ENCODE measurements around the gene EXT2. TPM values are rescaled to one million over a fixed set of nuclear protein-coding genes. Genes with fewer than 3 reads are reported as not detected.
A peak's percentile ranks its signal among the peaks of the same experiment; 100 is the strongest.

Gene EXT2
- total RNA-seq, 2 donors from 2014 or later: 26.6 to 28.8 TPM

DNA sequence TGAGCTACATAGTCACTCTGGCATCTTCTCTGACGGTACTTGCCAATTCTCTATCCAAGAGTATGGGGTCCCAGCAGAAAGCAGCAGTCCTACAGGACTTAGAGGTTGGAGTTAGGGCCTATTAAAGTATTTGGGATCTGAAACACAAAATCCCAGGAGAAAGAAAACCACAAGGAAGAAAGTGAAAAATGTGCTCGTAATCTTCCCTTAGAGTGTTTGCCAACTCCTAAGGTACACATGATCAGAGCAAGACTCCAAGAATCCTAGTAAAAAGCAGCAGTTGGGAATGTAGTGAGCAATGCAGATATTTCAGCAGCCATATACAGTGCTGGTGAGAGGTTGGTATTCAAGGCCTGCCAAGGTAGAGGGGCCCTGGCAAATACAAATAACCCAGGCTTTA lies 71.6 kb downstream of the EXT2 start:
- H3K36me3 Mint-ChIP-seq (ENCODE audit: insufficient read depth in 2 of 2): no peaks in the 10 kb centered on the region

DNA sequence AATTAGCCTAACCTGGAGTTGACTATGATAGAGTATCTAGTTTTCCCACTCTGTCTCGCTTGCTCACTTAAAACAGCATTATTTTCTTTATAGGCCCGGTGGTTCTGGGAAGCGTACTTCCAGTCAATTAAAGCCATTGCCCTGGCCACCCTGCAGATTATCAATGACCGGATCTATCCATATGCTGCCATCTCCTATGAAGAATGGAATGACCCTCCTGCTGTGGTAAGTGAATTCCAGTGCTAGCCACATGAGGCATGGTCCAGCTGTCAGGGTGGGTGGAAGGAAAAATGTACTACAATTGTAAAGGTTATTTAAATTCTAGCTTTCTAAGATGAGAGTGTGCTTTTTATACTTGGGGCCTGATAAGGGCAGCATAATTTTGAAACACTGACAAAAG lies 76.0 kb downstream of the EXT2 start:
- ATAC-seq (replicated peaks in 1 of 2) (no peak), DNase-seq (no peak)
- Mint-ChIP-seq H3K27me3 (ENCODE audit: low read depth) (no peaks in the 10 kb centered on the region), H3K4me3 (no peak overlapping the region), H3K36me3 (ENCODE audit: insufficient read depth in 2 of 2) (peaks cover 0 to 3% of the 10 kb centered on the region in 2 donors), H3K27ac (no peak overlapping the region), H3K4me1 (ENCODE audit: low read depth) (no peaks in the 10 kb centered on the region), H3K9me3 (no peaks in the 10 kb centered on the region)

More for the DNA sequence above, 71.6 kb downstream of the EXT2 start:
- no peak for ATAC-seq (replicated peaks in 1 of 2)
- Mint-ChIP-seq H3K27me3 (ENCODE audit: low read depth) (no peaks in the 10 kb centered on the region), H3K4me3 (no peak overlapping the region), H3K27ac (no peak overlapping the region), H3K9me3 (no peaks in the 10 kb centered on the region), H3K4me1 (ENCODE audit: low read depth) (no peaks in the 10 kb centered on the region)
- DNase-seq: no peak

DNA sequence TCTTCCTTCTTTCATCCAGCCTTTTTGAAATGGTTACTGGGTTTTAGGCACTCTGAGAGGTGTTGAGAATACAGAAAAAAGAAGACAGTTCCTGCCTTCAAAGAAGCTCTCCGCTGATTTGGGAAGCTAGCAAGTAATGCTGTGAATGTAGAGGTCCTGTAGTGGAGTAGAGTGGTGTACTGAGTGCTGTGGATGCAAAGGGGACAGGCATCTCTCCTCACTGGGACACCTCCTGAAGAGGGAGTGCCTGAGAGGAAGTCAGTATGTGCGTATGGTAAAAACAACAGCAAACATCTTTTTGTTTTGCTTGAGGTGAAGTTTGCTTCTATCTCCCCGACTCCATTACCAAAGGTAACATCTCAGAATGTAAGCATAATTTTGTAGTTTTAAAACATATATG lies 77.5 kb downstream of the EXT2 start:
- H3K27me3 Mint-ChIP-seq (ENCODE audit: low read depth): no peaks in the 10 kb centered on the region
- ATAC-seq (replicated peaks in 1 of 2) (no peak), DNase-seq (no peak)
- H3K9me3 Mint-ChIP-seq: no peaks in the 10 kb centered on the region
- peaks cover 0 to 3% of the 10 kb centered on the region in 2 donors for H3K36me3 Mint-ChIP-seq (ENCODE audit: insufficient read depth in 2 of 2)
- no peaks in the 10 kb centered on the region for H3K4me1 Mint-ChIP-seq (ENCODE audit: low read depth)
- H3K4me3 Mint-ChIP-seq: no peak overlapping the region
- H3K27ac Mint-ChIP-seq: no peak overlapping the region

DNA sequence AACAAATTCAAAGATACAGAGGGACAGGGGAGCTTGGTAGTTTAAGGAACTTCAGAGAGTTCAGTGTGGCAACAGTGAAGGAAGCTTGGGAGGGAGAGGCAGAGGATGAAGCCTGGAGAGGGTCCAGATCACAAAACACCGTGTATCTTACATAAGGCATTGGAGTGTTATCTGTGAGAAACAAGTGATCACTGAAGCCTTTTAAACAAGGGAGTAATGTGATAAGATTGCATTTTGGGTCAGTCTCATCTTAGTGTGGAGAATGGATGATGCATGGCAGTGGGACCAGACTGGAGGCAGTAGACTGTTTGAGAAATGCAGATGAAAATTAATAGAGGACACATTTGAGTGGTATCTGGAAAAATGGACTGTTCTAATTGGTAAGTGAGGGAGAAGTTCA lies 79.4 kb downstream of the EXT2 start:
- no peak for DNase-seq
- peaks cover 0 to 3% of the 10 kb centered on the region in 2 donors for H3K36me3 Mint-ChIP-seq (ENCODE audit: insufficient read depth in 2 of 2)
- no peaks in the 10 kb centered on the region for H3K27me3 Mint-ChIP-seq (ENCODE audit: low read depth)

DNA sequence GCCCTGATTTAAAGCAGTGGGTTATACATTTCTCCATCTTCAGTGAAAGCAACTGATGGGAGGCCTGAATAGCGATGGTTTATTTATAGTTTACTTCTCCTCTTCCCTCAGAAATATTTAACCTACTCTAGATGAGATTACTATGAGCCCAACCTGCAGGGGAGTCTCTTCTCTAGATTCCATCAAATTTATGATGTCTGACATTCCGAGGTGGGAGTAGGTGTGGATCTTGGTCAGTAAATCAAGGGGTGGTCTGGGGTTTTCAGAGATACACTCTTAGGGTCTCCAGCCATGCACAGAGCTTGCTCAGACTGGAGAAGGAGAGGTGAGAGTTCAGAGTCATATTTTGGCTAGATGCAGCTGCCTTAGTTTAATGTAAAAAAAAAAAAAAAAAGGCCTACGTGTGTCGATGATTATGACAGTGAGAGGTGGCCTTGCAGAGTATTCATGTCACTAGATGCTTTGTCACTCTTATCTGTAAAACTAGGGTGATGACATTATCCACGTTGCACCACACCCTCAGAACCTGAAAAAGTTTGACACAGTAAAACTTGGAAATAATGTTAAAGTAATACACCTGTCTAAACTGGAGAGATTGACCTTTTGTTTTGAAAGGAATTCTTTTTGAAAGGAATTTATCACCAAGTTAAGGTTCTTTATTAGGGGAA lies 81.2 kb downstream of the EXT2 start:
- Mint-ChIP-seq H3K9me3 (no peaks in the 10 kb centered on the region), H3K27ac (no peak overlapping the region), H3K36me3 (ENCODE audit: insufficient read depth in 2 of 2) (peaks cover 0 to 3% of the 10 kb centered on the region in 2 donors), H3K4me1 (ENCODE audit: low read depth) (no peaks in the 10 kb centered on the region), H3K4me3 (no peak overlapping the region), H3K27me3 (ENCODE audit: low read depth) (no peaks in the 10 kb centered on the region)
- no peak for ATAC-seq (replicated peaks in 1 of 2)
- DNase-seq: no peak

More for the DNA sequence above, 79.4 kb downstream of the EXT2 start:
- no peaks in the 10 kb centered on the region for H3K4me1 Mint-ChIP-seq (ENCODE audit: low read depth)
- no peaks in the 10 kb centered on the region for H3K9me3 Mint-ChIP-seq
- no peak overlapping the region for H3K4me3 Mint-ChIP-seq
- no peak for ATAC-seq (replicated peaks in 1 of 2)
- peak overlapping the region; percentile 5 for H3K27ac Mint-ChIP-seq

DNA sequence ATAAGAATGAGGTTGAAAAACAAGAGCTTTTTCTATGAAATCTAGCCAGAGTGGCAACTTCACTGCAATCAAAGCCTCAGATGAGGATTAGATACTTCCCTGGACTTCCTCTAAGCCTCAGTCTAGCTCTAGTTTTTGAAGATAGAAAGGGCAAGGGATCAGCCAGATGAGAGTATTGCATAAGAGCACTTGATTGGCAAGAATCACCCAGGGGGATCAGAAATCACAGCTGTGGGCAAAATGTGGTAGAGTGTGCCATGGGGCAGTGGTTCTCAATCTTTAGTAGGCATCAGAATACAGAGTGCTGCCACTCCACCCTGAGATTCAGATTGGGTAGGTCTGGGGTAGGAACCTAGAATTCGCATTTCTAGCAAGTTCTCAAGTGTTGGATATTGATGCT lies 82.4 kb downstream of the EXT2 start:
- no peaks in the 10 kb centered on the region for H3K27me3 Mint-ChIP-seq (ENCODE audit: low read depth)
- DNase-seq (no peak), ATAC-seq (replicated peaks in 1 of 2) (no peak)
- H3K9me3 Mint-ChIP-seq: no peaks in the 10 kb centered on the region
- peaks cover 0 to under 1% of the 10 kb centered on the region in 2 donors for H3K36me3 Mint-ChIP-seq (ENCODE audit: insufficient read depth in 2 of 2)
- H3K4me3 Mint-ChIP-seq: no peak overlapping the region
- no peaks in the 10 kb centered on the region for H3K4me1 Mint-ChIP-seq (ENCODE audit: low read depth)
- H3K27ac Mint-ChIP-seq: no peak overlapping the region

DNA sequence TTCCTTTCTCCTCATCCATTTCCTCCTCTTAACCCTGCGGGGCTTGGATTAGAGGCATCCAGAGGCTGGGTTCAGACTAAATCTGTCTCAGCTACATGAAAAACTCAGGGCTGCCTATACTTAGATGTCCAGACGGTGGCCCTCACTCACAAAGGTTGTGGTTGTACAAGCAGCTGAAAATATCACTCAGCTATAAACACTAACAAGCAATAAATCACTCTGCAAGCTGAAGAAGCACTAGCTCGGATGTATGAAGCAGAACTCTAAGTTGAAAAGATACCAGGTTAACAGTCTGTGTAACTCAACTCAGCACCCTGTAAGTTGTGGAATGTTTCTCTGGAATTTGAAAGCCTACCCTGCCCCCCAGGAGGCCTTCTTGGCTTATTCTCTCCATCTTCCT lies 82.9 kb downstream of the EXT2 start:
- Mint-ChIP-seq H3K27me3 (ENCODE audit: low read depth) (no peaks in the 10 kb centered on the region), H3K36me3 (ENCODE audit: insufficient read depth in 2 of 2) (no peaks in the 10 kb centered on the region), H3K4me1 (ENCODE audit: low read depth) (no peaks in the 10 kb centered on the region), H3K27ac (no peak overlapping the region), H3K4me3 (no peak overlapping the region), H3K9me3 (no peaks in the 10 kb centered on the region)
- DNase-seq: no peak
- no peak for ATAC-seq (replicated peaks in 1 of 2)

DNA sequence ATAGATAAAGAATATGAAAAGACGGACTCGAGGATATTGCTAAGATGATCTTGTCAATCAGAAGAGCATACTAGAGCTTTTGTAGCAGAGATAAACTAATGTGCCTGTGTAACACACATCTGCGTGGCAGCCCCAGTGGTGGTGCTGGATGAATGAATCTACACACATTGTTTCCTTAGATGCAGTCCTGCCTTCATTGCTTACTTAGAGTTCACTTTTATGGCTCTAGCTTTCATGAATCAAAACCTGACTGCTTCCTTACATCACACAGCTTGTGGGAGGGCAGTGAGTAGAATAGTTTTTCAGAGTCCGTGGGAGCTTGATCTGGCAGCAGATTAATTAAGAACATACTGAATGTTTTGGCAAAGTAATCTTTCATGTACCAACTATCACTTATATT lies 83.7 kb downstream of the EXT2 start:
- Mint-ChIP-seq H3K27ac (no peak overlapping the region), H3K9me3 (no peaks in the 10 kb centered on the region), H3K27me3 (ENCODE audit: low read depth) (no peaks in the 10 kb centered on the region), H3K4me1 (ENCODE audit: low read depth) (no peaks in the 10 kb centered on the region), H3K4me3 (no peak overlapping the region), H3K36me3 (ENCODE audit: insufficient read depth in 2 of 2) (no peaks in the 10 kb centered on the region)
- no peak for DNase-seq
- no peak for ATAC-seq (replicated peaks in 1 of 2)

DNA sequence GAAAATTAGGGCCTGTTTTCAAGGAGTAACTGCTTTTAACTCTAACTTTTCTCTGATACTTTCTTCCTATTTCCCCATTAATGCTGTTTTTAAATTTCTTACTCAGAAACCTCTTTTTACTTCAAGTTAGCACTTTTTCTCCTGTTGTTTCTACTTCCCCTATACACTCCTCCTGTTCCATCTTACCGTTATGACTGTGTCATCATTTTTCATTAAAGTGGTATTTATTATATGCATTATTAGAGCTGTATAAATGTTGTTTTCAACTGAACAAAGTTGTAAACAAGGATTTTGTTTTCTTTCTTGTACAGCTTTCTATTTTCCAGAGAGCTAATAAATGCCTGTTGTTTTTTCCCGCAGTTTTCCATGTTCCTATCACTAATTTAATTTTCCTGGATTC lies 84.6 kb downstream of the EXT2 start:
- ATAC-seq (replicated peaks in 1 of 2): no peak
- Mint-ChIP-seq H3K36me3 (ENCODE audit: insufficient read depth in 2 of 2) (no peaks in the 10 kb centered on the region), H3K4me1 (ENCODE audit: low read depth) (no peaks in the 10 kb centered on the region), H3K27me3 (ENCODE audit: low read depth) (no peaks in the 10 kb centered on the region), H3K27ac (no peak overlapping the region), H3K9me3 (no peaks in the 10 kb centered on the region), H3K4me3 (no peak overlapping the region)
- no peak for DNase-seq

DNA sequence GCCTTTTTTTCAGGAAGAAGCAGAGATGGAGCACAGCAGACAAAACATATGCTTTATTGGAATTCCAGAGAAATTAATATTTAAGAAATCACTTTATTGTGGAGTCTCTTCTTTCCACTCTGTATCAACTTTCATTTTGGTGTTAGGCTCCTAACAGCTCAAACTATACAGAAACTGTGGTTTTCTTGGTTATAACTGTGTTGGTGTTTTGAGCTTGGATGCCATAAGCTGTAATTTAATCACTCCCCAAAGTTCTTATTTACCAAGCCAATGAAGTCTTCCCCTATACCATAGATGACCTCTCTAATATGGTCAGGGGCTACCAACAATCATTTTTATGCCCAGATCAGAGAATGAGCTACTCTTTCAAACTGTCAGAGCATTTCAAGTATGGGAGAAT lies 90.0 kb downstream of the EXT2 start:
- Mint-ChIP-seq H3K4me1 (ENCODE audit: low read depth) (peaks cover 25% of the 10 kb centered on the region), H3K36me3 (ENCODE audit: insufficient read depth in 2 of 2) (peaks cover 23 to 24% of the 10 kb centered on the region in 2 donors), H3K27me3 (ENCODE audit: low read depth) (no peaks in the 10 kb centered on the region), H3K27ac (no peak overlapping the region), H3K9me3 (peaks cover 10 to 14% of the 10 kb centered on the region in 2 donors), H3K4me3 (peak overlapping the region in 1 of 2 donors; percentile 2)
- peak in 1 of 2 donors; percentile 41 for ATAC-seq (replicated peaks in 1 of 2)
- DNase-seq: no peak

DNA sequence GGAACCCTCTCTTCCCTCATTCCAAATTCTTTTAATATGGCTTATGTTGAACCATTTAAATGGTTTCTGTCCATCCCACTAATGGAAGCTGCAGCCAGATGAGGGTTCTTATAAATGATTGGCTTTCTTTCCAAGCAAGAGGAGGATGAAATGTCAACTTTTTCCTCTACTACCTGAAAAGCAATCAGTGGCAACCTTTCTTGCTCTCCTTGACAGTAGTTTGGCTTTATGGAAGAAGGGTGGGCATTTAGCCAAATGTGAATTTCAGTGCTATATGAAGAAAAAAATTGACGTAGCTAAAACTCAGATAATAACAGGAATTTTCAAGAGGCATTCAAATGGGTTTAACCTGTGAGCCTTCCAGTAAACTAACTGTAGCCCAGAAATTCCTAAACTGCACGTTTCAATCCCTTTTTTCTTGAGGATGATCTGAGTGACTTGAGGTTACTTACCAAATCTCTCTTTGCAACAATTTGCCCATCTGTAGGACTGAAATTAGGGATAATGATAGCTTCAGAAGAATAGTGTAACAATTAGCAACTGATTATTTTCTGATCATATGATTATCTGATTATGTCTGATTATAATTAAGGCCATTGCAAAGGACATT lies 90.9 kb downstream of the EXT2 start:
- peaks cover 24 to 25% of the 10 kb centered on the region in 2 donors for H3K36me3 Mint-ChIP-seq (ENCODE audit: insufficient read depth in 2 of 2)
- DNase-seq (no peak), ATAC-seq (replicated peaks in 1 of 2) (no peak)
- H3K27me3 Mint-ChIP-seq (ENCODE audit: low read depth): no peaks in the 10 kb centered on the region
- no peak overlapping the region for H3K4me3 Mint-ChIP-seq
- no peak overlapping the region for H3K27ac Mint-ChIP-seq
- peaks cover 10 to 14% of the 10 kb centered on the region in 2 donors for H3K9me3 Mint-ChIP-seq
- H3K4me1 Mint-ChIP-seq (ENCODE audit: low read depth): peaks cover 34% of the 10 kb centered on the region

DNA sequence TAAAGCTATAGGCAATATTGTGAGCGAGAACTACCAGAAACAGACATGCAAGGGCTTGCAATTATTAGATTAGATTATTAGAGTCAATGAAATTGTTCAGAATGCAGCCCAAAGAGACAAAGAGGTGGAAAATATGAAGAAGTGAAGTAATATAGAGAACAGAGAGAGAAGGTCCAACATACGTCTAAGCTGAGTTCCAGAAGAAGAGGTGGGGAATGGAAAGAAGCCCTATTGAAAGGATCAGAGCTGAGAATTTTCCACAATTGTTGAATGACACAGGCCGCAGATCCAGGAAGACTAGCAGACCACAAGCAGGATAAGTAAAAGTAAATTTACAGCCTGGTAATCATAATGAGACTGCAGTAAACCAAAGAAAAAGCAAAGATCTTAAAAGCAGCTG lies 93.2 kb downstream of the EXT2 start:
- Mint-ChIP-seq H3K4me1 (ENCODE audit: low read depth) (peaks cover 55% of the 10 kb centered on the region), H3K9me3 (peaks cover 10 to 14% of the 10 kb centered on the region in 2 donors), H3K27ac (no peak overlapping the region), H3K27me3 (ENCODE audit: low read depth) (no peaks in the 10 kb centered on the region), H3K36me3 (ENCODE audit: insufficient read depth in 2 of 2) (peaks cover 27 to 28% of the 10 kb centered on the region in 2 donors), H3K4me3 (no peak overlapping the region)
- DNase-seq (no peak), ATAC-seq (replicated peaks in 1 of 2) (no peak)

DNA sequence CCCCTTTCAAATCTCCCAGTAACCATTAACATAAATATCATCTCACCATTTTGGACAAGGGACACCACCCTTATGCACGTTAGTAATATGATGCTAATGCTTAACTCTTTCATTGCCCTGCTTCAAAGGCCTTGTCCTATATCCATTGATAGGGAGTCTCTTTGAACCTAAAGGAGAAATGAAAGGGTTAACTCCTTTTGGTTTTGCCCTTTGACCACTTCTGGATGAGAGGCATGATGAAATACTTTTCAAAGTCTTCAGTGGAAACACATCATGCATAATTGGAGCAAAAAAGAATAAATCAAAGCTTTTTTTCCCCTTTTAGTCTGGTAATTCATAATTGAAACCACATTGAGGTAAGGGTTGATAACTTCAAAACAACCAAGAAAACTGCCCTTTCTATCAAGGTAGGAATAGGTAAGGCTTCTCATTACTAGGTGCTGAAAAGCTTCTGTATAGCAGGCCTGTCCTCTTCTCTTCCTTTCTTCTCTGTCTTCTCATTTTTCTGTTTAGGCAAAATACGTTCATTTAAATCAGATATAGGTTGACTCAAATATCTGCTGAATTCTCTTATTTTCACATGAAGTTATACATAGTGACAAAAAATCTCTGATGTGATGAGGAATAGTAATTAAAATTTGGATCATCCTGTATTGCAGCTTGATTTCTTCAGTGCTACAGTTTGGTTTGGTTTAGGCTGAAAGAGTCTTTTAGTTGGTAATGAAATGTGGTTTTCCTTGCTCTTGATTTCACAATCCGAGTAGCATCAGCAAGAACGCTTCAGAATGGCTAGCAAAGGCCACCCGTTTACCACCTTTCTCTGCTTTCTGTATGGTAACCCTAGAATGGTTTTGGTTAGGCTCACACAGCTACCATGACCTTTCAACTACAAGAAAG lies 94.8 kb downstream of the EXT2 start:
- peaks cover 60% of the 10 kb centered on the region for H3K4me1 Mint-ChIP-seq (ENCODE audit: low read depth)
- no peaks in the 10 kb centered on the region for H3K27me3 Mint-ChIP-seq (ENCODE audit: low read depth)
- DNase-seq (no peak), ATAC-seq (replicated peaks in 1 of 2) (peak in 1 of 2 donors; percentile 36)
- peak overlapping the region; percentile 46 for H3K27ac Mint-ChIP-seq
- peaks cover 10 to 14% of the 10 kb centered on the region in 2 donors for H3K9me3 Mint-ChIP-seq
- peak overlapping the region; percentile 47 to 77 for H3K4me3 Mint-ChIP-seq
- peaks cover 30 to 35% of the 10 kb centered on the region in 2 donors for H3K36me3 Mint-ChIP-seq (ENCODE audit: insufficient read depth in 2 of 2)

Data from activated T-cell treated with anti-CD3 and anti-CD28 coated beads, Interleukin-2, amount 50 U/mL, for 72 hours (primary cell).